Retinal pigment epithelial cell (primary cell): ENCODE data around the gene ABCB7.

Experiments used
- DNase-seq: peaks from one replicate; pipeline ENCODE4 v3.0.0-alpha.2; 2010; ENCODE audit warnings: low read depth
- H3K4me3 ChIP-seq: 2 replicates; pipeline ENCODE4 v1.5.1; 2011; ENCODE audit warnings: mild to moderate bottlenecking, low read length, control low read depth, moderate library complexity
- CTCF ChIP-seq: conservative IDR thresholded peaks from 2 replicates; pipeline ENCODE4 v1.5.1; 2011; ENCODE audit warnings: low read depth, low read length, control low read depth, inconsistent platforms

The ABCB7 gene

GRCh38 chrX:75115707-75116413, 40.2 kb downstream of the ABCB7 start:
- TF ChIP-seq CTCF, result no peak
- no peak overlapping the region for H3K4me3 ChIP-seq
- no peak for DNase-seq

- TF ChIP-seq CTCF, result no peak
- no peak overlapping the region for H3K4me3 ChIP-seq
- DNase-seq, result no peak
Observed at GRCh38 chrX:75114638-75115037, 41.4 kb downstream of the ABCB7 start.

GRCh38 chrX:75113664-75114063, 42.4 kb downstream of the ABCB7 start:
- DNase-seq, result no peak
- no peak overlapping the region for H3K4me3 ChIP-seq
- no peak for TF ChIP-seq CTCF

GRCh38 chrX:75107863-75108509, 48.1 kb downstream of the ABCB7 start:
- no peak for TF ChIP-seq CTCF
- no peak overlapping the region for H3K4me3 ChIP-seq
- no peak for DNase-seq

GRCh38 chrX:75106772-75107171, 49.3 kb downstream of the ABCB7 start:
- DNase-seq, result no peak
- no peak for TF ChIP-seq CTCF
- no peak overlapping the region for H3K4me3 ChIP-seq

GRCh38 chrX:75096331-75096730, 59.8 kb downstream of the ABCB7 start:
- no peak for TF ChIP-seq CTCF
- H3K4me3 ChIP-seq, result no peak overlapping the region
- no peak for DNase-seq

GRCh38 chrX:75086731-75087195, 69.3 kb downstream of the ABCB7 start:
- no peak for TF ChIP-seq CTCF
- no peak overlapping the region for H3K4me3 ChIP-seq
- no peak for DNase-seq
